HepG2 (cell line): Measurements from ENCODE around the gene CAD. TPM values are rescaled to one million over a fixed set of nuclear protein-coding genes. Genes with fewer than 3 reads are reported as not detected.

Experiments used
- CCDC6 ChIP-seq: sonication (generic); formaldehyde crosslinking; IDR thresholded peaks from 2 replicates; pipeline ENCODE4 v1.8.1; 2022; ENCODE audit warnings: mild to moderate bottlenecking, missing genetic modification reagents, moderate library complexity
- EP300 ChIP-seq, 3 experiments: sonication (generic) in 1 of 3; formaldehyde crosslinking in 1 of 3; IDR thresholded peaks; 2 replicates each; pipeline versions ENCODE4 v1.5.1 to v1.6.1; 2011 to 2020; ENCODE audit warnings: low read depth in 2 of 3, low read length in 2 of 3, borderline replicate concordance in 1 of 3, improper control_type of control experiment in 1 of 3, mild to moderate bottlenecking in 1 of 3, missing genetic modification reagents in 1 of 3, moderate library complexity in 1 of 3
- HMG20B ChIP-seq: conservative IDR thresholded peaks from 2 replicates; pipeline ENCODE4 v1.6.1; 2016; ENCODE audit warnings: missing genetic modification reagents, missing compliant biosample characterization
- KMT2B ChIP-seq: IDR thresholded peaks from 2 replicates; pipeline ENCODE4 v1.6.1; 2016; ENCODE audit warnings: missing genetic modification reagents, missing compliant biosample characterization
- MNT ChIP-seq: fragments of 450-650 bp; IDR thresholded peaks from 2 replicates; pipeline ENCODE4 v1.6.1; 2016
- PLSCR1 ChIP-seq: sonication (generic); formaldehyde crosslinking; IDR thresholded peaks from 2 replicates; pipeline ENCODE4 v1.5.0; 2020; ENCODE audit warnings: missing genetic modification reagents, mild to moderate bottlenecking, borderline replicate concordance
- THAP8 ChIP-seq: sonication (generic); formaldehyde crosslinking; IDR thresholded peaks from 2 replicates; pipeline ENCODE4 v1.5.1; 2020; ENCODE audit warnings: missing genetic modification reagents, mild to moderate bottlenecking, borderline replicate concordance
- THAP9 ChIP-seq: sonication (generic); formaldehyde crosslinking; IDR thresholded peaks from 2 replicates; pipeline ENCODE4; 2020; ENCODE audit warnings: missing genetic modification reagents, mild to moderate bottlenecking, borderline replicate concordance
- USF2 ChIP-seq, 2 experiments: sonication (generic) in 1 of 2; formaldehyde crosslinking in 1 of 2; IDR thresholded peaks; 2 replicates each; pipeline versions ENCODE4 v1.5.1 to v1.6.1; 2011 to 2020; ENCODE audit warnings: borderline replicate concordance in 1 of 2, low read depth in 1 of 2, low read length in 1 of 2, mild to moderate bottlenecking in 1 of 2, missing genetic modification reagents in 1 of 2, moderate library complexity in 1 of 2
- ZNF354B ChIP-seq: sonication (generic); formaldehyde crosslinking; IDR thresholded peaks from 2 replicates; pipeline ENCODE4 v1.8.0; 2022; ENCODE audit warnings: mild to moderate bottlenecking, missing genetic modification reagents
- ZNF431 ChIP-seq: sonication (generic); formaldehyde crosslinking; IDR thresholded peaks from 2 replicates; pipeline ENCODE4 v1.9.0; 2022; ENCODE audit warnings: missing genetic modification reagents, low read depth, mild to moderate bottlenecking, borderline replicate concordance
- ZNF512B ChIP-seq: sonication (generic); formaldehyde crosslinking; IDR thresholded peaks from 2 replicates; pipeline ENCODE4 v1.5.1; 2020; ENCODE audit warnings: missing genetic modification reagents, mild to moderate bottlenecking, borderline replicate concordance
- ZNF652 ChIP-seq: IDR thresholded peaks from 2 replicates; pipeline ENCODE4 v1.6.1; 2016; ENCODE audit warnings: low read depth, borderline replicate concordance
- ZNF761 ChIP-seq: sonication (generic); formaldehyde crosslinking; conservative IDR thresholded peaks from 2 replicates; pipeline ENCODE4 v1.4.0; 2020; ENCODE audit warnings: mild to moderate bottlenecking, missing genetic modification reagents
- polyA plus RNA-seq, 8 experiments: library from polyadenylated mRNA; depleted of rRNA in 3 of 8; stranded (reverse) in 7 of 8; unstranded in 1 of 8; fragments of >200 nt; fragmentation: Illumina TruSeq in 4 of 8; extraction: Trizol in 4 of 8; gene quantifications; 2 replicates each; pipeline versions ENCODE4 v1.2.1 to v1.2.3, GENCODE V29; 2011 to 2016; ENCODE audit warnings: low read depth in 4 of 8, missing spikeins in 1 of 8, mixed read lengths in 1 of 8; ENCODE audit not compliant: insufficient read depth in 1 of 8
- total RNA-seq, 5 experiments: library from RNA; depleted of rRNA; stranded (reverse); fragments of >200 nt; fragmentation: Illumina TruSeq; extraction: Trizol; gene quantifications; 2 replicates each; pipeline ENCODE4 v1.2.3, GENCODE V29; 2016; ENCODE audit warnings: low read depth in 1 of 5

The CAD gene
- total and polyA plus RNA-seq, 2 of the 13 experiments (the other 11 are each of a cell fraction or from before 2014, with no cell fraction given) = 21.7 to 37.0 TPM

GRCh38 chr2:27217173-27218121 is at the start of gene CAD (continued):
- no peak for TF ChIP-seq EP300 (IDR thresholded peaks at IDR 0.05; ENCODE audit: low read depth in 2 of 2, low read length in 2 of 2)
- no peak for TF ChIP-seq EP300 (CRISPR knock-in tag; IDR thresholded peaks at IDR 0.05; ENCODE audit: borderline replicate concordance)
- TF ChIP-seq PLSCR1 (CRISPR knock-in tag) = no peak
- TF ChIP-seq CCDC6 (CRISPR knock-in tag) = peak; percentile 90
- TF ChIP-seq USF2 (IDR thresholded peaks at IDR 0.05; ENCODE audit: low read depth, low read length) = peak; percentile 33; the same call in 1 of the 2 replicates
- TF ChIP-seq USF2 (CRISPR knock-in tag; IDR thresholded peaks at IDR 0.05; ENCODE audit: borderline replicate concordance) = no peak; the same call in 1 of the 2 replicates
- 0 out of 2 replicates have a peak, but pooled peaks have one; percentile 69 for TF ChIP-seq ZNF761 (CRISPR knock-in tag)
- peak; percentile 71 for TF ChIP-seq MNT
- no peak for TF ChIP-seq THAP8 (CRISPR knock-in tag)
- TF ChIP-seq HMG20B = no peak
- 0 out of 2 replicates have a peak, but pooled peaks have one; percentile 45 for TF ChIP-seq ZNF354B (CRISPR knock-in tag)
- TF ChIP-seq KMT2B (CRISPR knock-in tag) = peak; percentile 74
- TF ChIP-seq ZNF652 (CRISPR knock-in tag) = no peak
- peak; percentile 55; the same call in 1 of the 2 replicates for TF ChIP-seq ZNF431 (CRISPR knock-in tag)
- TF ChIP-seq THAP9 (CRISPR knock-in tag) = no peak; the same call in 1 of the 2 replicates
- TF ChIP-seq ZNF512B = no peak
